MG63 (cell line): ENCODE data around the gene DCAF17. TPM values are rescaled to one million over a fixed set of nuclear protein-coding genes. Genes with fewer than 3 reads are reported as not detected.

Experiments used
- total RNA-seq: library from RNA; depleted of rRNA; stranded (reverse); fragments of >200 nt; shearing (Covaris generic); gene quantifications from 2 replicates; pipeline ENCODE4 v1.2.3, GENCODE V29; 2014; ENCODE audit warnings: low replicate concordance; rRNA removed

Gene DCAF17
- total RNA-seq, 1 experiment from 2014 or later = 13.8 TPM

Other genes with a start within 250 kb of the DCAF17 start
- gene METTL8, start 236 bp upstream of the DCAF17 start, total RNA-seq = 31.5 and 72.9 TPM in 2 replicates
- gene CYBRD1, start 88.2 kb downstream of the DCAF17 start, total RNA-seq = 56.3 and 58.5 TPM in 2 replicates